NB4 (cell line): ENCODE measurements around the gene RRP8.

ENCODE experiments used
- MYC ChIP-seq: IDR thresholded peaks from 2 replicates; pipeline ENCODE4 v1.6.1; 2011; ENCODE audit warnings: low read depth, low read length
- POLR2A ChIP-seq: IDR thresholded peaks from 2 replicates; pipeline ENCODE4 v1.6.1; 2011; ENCODE audit warnings: mild to moderate bottlenecking; ENCODE audit not compliant: insufficient read length; ENCODE audit errors: extremely low read depth
- TF ChIP-seq, protein P1 (sequence below): IDR thresholded peaks from one replicate; pipeline ENCODE4 v1.5.1; 2012; ENCODE audit warnings: low read depth, low read length
- TF ChIP-seq, protein P2 (sequence below): IDR thresholded peaks from 2 replicates; pipeline ENCODE4 v1.6.1; 2011; ENCODE audit warnings: low read depth, low read length

DNA sequence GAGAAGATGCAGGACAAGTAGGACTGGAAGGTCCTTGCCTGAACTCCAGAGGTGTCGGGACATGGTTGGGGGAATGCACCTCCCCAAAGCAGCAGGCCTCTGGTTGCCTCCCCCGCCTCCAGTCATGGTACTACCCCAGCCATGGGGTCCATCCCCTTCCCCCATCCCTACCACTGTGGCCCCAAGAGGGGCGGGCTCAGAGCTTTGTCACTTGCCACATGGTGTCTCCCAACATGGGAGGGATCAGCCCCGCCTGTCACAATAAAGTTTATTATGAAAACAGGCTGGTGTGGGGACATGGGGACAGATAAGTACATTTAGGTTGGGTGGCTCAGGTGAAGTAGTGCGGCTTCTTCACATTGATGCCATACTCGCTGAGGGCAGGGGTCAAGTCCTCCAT lies 7.2 kb upstream of the RRP8 start:
- TF ChIP-seq, protein P1, sequence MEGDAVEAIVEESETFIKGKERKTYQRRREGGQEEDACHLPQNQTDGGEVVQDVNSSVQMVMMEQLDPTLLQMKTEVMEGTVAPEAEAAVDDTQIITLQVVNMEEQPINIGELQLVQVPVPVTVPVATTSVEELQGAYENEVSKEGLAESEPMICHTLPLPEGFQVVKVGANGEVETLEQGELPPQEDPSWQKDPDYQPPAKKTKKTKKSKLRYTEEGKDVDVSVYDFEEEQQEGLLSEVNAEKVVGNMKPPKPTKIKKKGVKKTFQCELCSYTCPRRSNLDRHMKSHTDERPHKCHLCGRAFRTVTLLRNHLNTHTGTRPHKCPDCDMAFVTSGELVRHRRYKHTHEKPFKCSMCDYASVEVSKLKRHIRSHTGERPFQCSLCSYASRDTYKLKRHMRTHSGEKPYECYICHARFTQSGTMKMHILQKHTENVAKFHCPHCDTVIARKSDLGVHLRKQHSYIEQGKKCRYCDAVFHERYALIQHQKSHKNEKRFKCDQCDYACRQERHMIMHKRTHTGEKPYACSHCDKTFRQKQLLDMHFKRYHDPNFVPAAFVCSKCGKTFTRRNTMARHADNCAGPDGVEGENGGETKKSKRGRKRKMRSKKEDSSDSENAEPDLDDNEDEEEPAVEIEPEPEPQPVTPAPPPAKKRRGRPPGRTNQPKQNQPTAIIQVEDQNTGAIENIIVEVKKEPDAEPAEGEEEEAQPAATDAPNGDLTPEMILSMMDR, result no peak
- TF ChIP-seq POLR2A, result no peak
- TF ChIP-seq, protein P2, sequence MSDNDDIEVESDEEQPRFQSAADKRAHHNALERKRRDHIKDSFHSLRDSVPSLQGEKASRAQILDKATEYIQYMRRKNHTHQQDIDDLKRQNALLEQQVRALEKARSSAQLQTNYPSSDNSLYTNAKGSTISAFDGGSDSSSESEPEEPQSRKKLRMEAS, result no peak
- no peak for TF ChIP-seq MYC
